NOMO-1 treated with DMSO at 0.1 percent for 48 hours (cell line): ENCODE results near the gene C21orf58.

Experiments used
- DNase-seq: peaks from one replicate; lab custom pipeline; 2025; ENCODE audit not compliant: unreplicated experiment; lab: John Stamatoyannopoulos, UW

The C21orf58 gene

DNA sequence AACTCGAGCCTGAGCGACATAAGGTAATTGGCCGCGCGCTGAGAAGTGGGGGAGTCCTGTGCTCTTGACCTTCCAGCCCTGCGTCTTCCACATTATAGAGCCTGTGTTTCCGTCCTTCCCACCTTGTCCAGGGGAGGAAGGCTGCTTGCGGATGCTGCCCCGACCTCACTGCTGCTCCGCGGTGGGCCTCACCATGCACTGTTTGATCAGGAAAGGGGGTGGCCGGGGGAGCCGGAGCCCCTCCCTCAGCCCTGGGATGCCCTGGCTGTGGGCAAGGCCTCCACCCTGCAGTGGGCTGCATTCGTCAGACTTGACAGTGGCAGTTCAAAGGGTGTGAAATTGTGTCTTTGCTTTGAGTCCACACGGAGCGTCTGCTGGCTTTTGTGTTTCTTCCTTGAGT is 30.4 kb upstream of the C21orf58 start:
- DNase-seq: no peak

DNA sequence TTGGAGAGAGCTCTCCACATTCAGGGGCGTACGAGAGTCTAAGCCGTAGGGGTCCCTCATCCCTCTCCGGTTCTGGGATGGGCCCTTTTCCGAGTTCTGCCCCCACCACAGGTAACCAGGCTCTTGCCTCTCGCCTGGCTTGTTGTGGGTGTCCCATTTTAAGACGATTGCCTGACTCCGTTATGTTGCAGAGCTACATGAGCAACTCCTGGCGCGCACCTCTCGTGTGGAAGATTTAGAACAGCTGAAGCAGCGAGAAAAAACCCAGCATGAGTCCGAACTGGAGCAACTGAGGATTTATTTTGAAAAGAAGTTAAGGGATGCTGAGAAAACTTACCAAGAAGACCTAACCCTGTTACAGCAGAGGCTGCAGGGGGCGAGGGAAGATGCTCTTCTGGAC is 29.2 kb upstream of the C21orf58 start:
- DNase-seq: no peak

DNA sequence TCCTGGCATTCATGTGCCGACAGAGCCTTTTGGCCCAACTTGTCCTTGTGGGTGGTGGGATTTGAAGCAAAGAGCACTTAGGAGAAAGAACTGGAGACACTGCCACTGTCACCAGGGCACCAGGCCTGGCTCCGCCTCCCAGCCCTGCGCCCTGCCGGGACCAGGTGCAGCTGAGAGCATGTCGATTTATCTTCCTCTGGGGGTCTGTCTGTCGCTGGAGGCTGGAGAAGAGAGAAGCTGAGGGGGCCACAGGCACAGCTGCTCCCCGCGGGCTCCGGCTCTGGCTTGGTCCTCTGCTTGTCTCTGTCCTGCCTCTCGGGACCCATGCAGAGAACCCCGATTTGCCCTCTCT is 28.5 kb upstream of the C21orf58 start:
- no peak for DNase-seq

DNA sequence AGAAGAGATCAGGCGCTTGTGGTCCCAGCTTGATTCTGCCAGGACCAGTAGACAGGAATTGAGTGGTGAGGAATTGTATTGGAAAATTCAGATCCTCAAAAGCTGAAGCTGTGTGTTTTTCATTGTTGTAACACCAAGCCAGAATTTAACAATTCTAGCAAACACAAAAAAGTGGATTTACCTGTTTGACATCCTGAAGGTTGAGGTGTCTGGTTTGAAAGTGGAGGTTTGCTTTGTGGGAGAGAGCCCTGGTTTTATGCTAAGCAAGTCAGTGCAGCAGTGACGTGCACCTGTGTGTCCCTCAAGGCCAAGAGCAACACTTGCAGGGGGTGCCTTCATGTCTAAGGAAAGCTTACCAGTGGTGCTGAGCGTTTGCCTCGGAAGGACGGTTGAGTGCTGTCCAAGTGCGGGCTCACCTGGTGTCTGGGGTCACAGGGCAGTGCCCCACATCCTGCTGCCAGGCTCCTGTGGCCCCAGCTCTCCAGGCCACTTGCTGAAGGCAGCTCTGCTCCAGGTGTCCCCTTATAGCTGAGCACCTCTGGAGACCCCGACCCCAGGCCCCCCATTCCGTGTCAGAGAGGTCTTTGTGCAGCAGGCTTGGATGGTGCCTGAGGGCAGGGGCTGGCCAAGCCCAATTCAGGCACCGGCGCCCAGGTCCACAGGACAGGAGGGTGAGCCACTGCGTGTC is 27.9 kb upstream of the C21orf58 start:
- no peak for DNase-seq

DNA sequence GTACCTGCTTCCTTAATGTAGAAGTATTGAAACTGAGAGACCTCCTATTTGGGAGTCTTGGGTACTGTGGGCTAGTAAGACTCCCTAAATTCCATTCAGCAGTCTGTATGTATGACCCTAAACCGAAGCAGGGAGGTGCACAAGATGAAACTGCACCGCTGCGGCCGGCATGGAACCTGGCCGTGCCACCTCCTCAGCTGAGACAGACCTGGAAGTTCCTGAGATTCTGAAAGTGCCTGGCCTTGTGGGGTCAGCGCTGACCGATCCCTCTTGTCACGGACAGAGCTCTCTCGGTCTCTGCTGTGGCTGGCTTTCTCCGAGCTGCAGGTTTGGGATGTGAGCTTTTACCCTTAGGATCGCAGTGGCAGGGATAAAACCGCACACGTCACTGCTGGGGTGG is 27.3 kb upstream of the C21orf58 start:
- no peak for DNase-seq

DNA sequence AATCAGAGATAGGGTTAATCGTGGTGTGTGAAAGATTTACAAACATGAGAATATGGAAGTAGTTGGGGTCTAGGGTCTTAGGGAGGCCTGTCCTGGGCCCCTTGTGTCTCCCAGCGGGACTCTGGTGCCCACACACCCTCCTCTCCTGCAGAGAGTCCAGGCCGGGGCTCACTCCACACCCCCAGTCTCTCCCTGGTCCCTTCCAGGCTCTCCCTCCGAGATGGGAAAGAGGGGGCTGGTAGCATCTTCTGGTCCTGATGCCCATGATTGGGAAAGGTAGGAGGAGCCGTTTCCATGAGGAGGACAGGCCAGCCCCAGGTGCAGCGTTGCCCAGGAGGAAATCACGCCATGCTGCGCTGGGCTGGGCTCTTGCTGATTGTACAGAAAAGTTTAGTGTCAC is 26.9 kb upstream of the C21orf58 start:
- no peak for DNase-seq

DNA sequence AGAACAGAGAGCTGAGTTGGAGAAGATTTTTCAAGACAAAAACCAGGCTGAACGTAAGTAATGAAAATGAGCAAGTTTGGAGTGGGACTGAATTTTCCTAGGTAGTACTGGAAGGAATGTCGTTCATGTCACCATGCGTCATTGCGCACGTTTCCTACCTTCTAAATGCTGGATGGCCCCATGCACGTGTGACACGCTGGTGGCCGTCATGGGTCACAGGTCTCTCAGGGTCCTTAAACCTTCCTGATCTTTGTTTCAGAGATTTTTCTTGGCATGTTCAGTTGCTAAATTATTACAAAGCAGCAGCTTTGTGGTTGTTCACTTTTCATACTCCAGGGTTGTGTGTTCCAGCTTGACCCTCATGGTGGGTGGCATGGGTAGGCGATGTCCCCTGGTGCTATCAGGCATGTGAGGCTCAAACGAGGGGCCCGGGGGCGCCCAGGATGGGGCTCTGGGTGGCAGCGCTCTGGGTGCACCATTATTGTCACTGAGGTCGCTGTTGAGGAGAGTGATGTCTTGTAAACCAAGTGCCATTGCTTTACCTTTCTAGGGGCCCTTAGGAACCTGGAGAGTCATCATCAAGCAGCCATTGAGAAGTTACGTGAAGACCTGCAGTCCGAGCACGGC is 25.6 kb upstream of the C21orf58 start:
- no peak for DNase-seq

DNA sequence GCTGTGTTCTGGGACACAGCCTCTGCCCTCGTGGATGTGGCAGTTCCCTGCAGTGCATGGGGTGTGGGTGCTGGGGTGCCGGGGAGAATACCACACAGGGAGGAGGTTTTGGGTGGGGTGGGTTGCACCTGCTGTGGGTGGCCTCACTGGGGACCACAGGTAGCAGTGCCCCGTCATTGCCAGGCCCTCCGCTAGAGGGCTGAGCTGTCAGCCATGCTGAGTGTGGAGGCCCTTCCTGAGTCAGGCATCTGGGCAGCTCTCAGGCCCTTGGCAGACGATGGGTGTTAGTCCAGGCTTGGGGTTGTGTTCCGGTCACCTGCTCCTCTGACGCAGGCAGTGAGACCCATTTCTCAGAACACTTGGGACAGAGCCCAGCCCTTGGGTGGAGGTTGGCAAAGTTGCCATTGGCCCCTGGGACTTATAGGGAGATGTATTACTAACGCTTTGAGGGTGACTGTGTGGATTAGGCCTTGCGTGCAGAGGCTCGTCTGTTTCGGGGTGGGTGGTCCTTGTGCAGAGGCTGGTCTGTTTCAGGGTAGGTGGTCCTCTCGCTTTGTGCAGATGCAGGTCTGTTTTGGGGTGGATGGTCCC is 24.2 kb upstream of the C21orf58 start:
- no peak for DNase-seq

DNA sequence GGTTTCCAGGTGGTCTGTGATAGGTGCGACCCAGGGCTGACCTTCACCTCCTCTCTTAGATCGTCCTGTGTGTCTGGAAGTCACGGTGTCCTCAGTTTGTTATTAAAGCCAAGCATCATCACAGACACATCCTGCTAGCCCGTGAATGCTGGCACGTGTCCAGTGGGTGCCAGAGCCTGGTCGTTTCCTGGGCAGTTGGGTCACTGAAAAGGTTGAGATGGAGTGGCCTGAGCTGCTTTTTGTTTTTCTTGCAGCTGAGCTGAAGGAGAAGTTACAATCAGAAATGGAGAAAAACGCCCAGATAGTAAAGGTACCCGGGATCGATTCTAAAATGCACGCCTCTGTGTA is 23.5 kb upstream of the C21orf58 start:
- no peak for DNase-seq

DNA sequence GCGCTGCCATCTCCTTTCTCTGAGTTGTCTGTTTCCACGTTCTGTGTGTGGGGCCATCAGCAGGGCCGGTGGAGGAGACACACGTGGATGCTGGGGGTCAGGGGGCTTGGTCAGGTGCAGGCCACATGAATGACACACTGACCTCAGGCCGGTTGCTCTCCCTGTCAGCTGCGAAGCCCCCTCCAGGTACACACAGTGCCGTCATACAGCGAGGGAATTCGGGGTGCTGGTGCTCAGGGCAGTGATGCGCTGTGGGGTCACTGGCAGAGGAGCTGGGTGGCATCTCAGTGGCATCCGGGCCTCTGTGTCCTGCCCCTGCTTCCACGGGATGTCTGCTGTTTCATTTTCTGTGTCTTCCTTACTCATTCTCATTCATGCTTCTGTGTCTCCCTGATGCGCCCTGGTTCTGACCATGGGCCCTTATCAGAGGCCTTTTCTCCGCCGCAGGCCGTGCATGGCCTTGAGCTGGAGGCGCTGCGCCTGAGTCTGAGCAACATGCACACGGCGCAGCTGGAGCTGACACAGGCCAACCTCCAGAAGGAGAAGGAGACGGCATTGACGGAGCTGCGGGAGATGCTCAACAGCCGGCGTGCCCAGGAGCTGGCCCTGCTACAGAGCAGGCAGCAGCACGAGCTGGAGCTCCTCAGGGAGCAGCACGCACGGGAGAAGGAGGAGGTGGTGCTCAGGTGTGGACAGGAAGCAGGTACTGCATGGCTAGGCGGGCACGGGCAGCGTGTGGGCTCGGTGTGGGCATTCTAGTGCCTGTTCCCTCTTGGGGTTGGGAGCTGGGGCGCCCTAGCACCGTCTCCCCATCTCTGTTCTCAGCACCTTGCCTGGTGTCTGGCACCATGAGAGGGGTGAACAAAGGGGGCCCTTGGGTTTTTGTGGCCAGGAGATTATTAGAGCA is 22.9 kb upstream of the C21orf58 start:
- DNase-seq: no peak

DNA sequence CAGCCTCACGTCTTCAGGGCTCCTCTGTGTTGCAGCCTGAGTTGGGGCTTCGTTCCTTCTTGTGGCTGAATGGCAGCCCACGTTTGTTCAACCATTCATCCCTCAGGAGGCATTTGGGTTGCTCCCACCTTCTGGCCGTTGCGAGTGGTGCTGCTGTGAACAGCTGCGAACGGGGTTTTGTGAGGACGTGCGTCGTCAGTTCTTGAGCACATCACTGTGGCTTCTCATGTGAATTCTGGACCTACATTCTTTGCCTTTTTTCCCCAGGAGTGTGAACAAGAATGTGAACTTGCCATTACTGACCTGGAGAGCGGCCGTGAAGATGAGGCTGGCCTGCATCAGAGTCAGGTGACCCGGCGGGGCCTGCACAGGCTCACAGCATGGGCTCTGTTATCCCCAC is 22.2 kb upstream of the C21orf58 start:
- no peak for DNase-seq

DNA sequence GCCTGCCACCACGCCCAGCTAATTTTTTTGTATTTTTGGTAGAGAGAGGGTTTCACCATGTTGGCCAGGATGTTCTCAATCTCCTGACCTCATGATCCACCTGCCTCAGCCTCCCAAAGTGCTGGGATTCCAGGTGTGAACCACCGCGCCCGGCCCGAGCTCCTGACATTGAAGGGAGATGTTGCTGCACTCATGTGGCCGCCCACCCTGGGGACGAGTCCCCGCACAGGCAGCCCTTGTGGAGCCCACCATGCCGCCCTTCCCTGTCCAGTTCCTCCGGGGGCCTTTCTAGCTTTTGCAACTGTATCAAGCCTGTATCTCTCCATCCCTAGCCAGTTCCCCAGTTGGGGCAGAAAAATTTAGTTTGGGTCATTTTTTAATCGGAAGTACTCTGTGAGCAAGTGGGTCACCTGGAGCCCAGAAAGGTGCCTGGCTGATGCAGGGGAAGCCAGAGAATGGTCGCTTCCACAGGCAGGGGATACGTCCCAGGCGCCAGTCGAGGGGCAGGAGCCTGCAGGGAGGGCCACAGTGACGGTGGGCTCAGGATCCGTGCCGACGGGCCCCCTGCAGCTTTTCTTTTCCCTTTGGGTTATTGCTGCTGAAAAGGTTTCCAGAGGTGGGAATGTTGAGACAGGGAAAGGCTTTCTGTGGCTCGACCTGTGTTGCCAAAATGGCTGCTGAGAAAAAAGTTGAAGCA is 20.7 kb upstream of the C21orf58 start:
- no peak for DNase-seq

DNA sequence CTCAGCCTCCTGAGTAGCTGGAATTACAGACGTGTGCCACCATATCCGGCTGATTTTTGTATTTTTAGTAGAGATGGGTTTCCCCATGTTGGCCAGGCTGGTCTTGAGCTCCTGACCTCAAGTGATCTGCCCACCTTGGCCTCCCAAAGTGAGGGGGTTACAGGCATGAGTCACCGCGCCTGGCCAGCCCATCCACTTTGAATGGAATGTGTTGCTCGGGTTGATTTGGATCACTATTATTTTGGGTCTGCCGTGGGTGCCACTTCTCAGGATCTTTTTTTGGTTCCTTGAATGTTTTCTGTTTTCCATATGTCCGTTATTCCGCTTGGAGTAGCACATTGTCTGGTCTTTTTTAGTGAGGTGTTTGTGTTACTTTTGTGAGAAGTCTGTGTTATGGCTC is 17.3 kb upstream of the C21orf58 start:
- no peak for DNase-seq

DNA sequence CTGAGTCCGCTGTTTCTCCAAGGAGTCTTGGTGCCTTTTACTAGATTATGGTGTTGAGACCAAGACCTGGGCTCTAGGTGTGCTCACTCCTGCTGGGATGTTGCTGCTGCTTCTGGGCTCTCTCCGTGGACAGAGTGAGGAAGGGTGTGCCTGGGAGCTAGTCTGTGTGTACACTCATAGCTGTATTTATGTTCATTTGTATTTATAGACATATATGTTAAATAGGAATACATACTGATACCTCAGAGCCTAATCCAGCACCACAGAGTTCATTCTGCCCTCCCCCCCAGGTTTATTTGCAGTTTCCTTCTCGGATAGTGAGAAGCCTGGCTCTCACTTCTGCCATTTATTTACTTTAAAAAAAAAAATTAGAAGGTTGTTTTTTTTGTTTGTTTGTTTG is 12.9 kb upstream of the C21orf58 start:
- DNase-seq: no peak

DNA sequence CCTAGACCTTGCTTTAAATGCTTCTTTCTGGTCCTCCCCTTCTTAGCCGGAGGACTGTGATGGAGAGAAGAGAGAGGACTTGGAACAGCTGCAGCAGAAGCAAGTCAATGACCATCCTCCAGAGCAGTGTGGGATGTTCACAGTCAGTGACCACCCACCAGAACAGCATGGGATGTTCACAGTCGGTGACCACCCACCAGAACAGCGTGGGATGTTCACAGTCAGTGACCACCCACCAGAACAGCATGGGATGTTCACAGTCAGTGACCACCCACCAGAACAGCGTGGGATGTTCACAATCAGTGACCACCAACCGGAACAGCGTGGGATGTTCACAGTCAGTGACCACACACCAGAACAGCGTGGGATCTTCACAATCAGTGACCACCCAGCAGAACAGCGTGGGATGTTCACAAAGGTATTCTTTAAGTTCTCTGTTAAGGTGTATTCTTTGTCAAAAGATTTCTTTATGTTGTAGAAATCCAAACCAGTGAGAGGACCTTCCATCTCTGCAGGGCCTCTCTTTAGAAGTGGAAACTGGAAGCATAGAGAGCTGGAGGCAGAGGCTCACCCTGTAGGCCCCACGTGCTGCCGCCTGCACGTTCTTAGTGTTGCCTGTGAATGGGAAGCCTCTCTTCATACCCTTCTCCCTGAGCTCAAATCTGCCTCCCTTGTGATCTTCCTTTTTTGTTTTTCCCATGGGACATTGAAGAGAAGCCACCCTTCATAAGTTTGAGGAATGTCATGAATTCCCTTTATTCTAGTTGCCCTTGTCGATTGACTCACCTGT is 10.9 kb upstream of the C21orf58 start:
- DNase-seq: no peak

DNA sequence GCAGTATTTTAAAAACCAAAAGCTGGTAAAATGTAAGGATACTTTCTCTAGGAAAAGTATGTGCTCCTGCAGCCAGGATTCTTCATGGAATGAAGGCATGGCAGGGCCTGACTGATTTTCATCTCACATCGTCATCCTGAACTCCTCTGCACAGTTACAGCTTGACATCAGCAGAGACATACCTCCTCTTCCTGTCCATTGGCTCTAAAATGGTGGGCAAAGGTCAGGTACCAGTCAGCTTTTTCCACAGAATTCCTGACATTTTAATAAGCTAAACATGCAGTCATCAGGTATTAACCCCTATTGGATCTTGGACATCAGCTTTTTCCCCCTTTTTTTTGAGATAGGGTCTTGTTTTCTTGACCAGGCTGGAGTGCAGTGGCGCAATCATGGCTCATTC is 6.1 kb upstream of the C21orf58 start:
- no peak for DNase-seq

DNA sequence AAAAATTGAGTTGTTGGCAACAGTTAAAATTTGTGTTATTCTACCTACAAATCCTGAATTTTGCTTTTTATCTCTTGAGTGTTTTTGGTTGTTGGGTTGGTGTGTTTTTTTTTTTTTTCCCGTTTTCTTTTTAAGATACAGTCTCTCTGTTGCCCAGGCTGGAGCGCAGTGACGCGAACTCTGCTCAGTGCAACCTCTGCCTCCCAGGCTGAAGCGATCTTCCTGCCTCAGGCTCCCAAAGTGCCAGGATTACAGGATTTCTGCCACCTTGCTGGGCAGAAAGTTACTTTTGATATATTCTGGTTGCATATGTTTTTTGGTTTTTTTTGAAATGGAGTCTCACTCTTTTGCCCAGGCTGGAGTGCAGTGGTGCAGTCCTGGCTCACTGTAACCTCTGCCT is 4.5 kb upstream of the C21orf58 start:
- no peak for DNase-seq

DNA sequence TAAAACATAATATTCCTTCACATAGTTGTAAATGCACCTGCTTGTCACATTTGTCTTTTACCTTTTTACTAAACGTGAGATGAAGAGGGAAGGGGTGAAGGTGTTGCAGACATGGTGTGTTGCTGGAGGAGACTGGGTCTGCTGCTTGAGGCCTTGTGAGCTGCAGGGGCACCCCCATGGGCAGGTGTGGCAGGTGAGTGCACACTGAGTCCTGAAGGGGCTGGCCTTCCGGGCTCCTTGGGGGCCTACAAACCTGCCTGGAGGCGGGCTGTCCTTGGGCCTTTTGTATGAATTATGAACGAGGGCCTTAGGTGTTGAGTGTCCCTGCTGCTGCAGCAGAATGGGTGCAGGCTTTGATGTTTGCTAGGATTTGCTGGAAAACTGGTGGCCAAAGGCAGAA is 4.0 kb upstream of the C21orf58 start:
- DNase-seq: no peak

DNA sequence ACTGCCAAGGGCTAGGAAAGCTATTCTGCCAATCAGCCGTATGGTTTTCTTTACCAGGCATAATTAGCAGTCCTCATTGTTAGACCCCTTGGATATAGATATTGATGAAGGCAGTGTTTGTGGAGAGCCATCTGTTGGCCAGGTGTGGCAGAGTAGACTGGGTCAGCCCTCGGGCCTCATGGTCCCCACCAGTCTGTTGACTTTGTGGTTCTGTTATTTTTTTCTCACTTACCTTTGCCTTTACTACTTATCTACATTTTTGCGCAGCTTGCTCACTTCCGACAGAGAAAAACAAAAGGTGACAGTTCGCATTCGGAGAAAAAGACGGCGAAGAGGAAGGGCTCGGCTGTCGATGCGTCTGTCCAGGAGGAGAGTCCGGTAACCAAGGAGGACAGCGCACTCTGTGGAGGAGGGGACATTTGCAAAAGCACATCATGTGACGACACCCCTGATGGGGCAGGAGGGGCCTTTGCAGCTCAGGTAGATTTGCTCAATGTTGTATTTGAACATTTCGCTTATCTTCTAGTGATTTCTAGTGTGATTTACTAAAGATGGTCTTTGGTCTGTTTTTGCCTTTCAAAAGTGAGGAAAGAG is 2.5 kb upstream of the C21orf58 start:
- no peak for DNase-seq
